GM21737 (cell line): ENCODE data around the gene C1orf21.
A peak's percentile ranks its signal among the peaks of the same experiment; 100 is the strongest.

ENCODE experiments used
- ATAC-seq: cut with Tn5 transposase; IDR thresholded peaks from one replicate; pipeline ENCODE4 v1.9.1; 2021; ENCODE audit warnings: mild to moderate bottlenecking, moderate library complexity; ENCODE audit not compliant: unreplicated experiment

The C1orf21 gene

DNA sequence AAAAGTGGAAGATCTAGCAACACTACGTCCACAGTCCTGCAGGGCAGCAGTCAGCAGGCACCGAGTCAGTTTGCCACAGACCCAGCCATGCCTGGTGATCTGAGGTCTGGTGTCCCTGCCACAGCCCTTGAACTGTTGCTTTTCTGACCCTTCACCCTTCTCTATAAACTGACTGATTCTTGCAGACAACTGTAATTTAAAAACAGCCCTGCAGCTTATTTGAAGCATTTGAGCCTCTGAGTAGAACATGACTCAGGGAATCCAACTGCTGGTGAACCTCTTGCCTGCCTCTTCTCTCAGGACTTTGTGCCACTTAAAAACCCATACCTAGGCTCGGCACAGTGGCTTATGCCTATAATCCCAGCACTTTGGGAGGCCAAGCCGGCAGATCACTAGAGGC lies 260.6 kb downstream of the C1orf21 start:
- no peak for ATAC-seq

GRCh38 chr1:184648160-184648855 lies 261.5 kb downstream of the C1orf21 start:
- ATAC-seq = no peak

DNA sequence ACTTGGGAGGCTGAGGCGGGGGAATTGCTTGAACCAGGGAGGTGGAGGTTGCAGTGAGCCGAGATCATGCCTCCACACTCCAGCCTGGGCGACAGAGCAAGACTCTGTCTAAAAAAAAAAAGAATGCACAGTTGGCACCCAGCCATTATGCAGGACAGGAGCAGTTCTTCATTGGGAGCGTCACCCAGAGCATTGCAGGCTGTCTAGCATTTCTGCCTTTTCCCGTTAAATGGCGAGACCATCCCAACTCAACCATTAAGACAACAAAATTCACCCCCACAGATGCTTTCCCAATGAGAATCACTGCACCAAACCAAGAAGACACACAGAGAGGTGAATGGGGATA lies 262.0 kb downstream of the C1orf21 start:
- ATAC-seq = no peak

GRCh38 chr1:184649451-184649888 lies 262.6 kb downstream of the C1orf21 start:
- no peak for ATAC-seq

DNA sequence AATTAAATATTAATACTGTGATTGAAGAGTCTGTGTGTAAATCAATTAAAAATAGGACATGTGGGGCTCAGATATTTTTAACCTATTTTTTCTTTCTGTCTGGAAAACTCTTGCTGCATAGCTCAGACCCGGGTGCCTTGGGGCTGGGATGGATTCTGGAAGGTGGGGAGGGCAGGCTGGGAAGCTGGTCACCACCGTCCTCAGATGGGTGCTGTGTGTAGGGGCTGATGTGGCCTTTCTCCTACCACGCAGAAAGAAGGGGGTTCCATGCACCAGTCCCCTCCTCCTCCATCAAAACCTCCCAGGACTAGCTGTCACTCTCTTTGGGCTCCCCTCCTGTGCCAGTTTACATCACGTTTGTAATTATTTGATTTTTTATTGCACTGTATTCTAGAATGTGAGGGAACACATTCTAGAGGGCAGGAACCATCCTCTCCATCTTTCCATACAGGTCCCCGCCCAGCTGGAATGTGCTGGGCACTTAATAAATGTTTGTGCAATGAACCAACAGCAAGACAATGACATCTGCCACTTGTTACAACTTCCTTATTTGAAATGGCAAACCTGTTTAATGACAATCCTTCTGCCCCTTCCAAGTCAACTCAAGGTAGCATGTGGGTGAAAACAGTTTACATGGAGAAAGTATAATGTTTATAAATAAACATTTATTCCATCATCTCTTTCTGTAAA lies 263.5 kb downstream of the C1orf21 start:
- no peak for ATAC-seq

- ATAC-seq = no peak
These were observed 268.4 kb downstream of the C1orf21 start for GRCh38 chr1:184655185-184655584.

DNA sequence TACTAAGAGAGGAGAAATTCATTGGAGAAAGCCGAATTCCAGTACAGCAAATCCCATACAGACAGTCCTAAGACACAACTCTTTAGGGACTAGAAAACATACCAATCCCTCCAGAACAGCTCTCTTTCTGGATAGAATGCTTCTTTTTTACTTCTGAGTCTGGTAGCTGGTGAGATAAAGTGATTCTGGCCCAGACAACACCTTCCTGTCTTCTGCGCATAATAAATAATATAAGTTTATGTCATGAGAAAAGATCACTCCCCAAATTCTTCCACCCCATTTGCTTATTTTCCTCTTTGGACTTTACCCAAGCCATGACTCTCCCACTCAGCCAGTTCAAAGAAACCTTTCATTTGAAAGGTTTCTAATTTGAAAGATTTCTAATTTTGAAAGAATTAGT lies 269.4 kb downstream of the C1orf21 start:
- no peak for ATAC-seq

DNA sequence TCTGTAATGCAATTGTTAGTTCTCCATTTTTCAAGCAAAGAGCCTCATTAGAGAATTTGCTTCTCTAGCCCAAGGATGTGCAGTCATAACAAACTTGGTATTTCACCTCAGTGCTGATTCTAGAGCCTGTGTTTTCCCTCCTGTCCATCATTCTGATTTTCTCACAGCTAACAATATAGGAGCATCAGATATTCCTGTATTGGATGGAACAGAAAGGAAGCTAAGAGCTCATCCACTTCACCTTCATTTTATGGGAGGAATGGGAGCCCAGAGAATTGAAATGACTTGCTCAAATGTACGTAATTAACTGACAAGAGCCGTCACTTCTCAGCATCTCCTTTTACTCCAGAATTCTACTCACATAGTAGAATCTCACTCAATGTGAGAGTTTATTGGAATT lies 271.2 kb downstream of the C1orf21 start:
- ATAC-seq = no peak

- no peak for ATAC-seq
These were observed 273.8 kb downstream of the C1orf21 start for GRCh38 chr1:184660462-184661191.

DNA sequence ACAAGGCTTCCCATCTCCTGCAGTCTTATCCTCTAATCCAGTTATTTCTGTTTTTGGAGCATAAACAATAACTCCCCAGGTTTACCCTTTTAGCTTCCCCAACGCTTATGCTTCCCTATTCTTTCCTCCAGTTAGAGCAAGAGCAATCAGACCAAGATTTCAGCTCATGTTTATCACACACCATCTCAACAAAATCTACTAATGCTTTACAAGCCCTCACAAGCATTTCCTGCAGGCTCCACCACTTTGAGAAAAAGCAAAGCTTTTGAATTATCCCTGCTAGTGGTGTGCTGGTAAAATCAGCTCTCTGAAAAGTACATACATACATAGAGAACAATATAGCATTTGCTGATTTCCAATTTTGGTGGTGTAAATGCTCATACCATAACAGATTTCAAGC lies 275.0 kb downstream of the C1orf21 start:
- ATAC-seq = no peak

DNA sequence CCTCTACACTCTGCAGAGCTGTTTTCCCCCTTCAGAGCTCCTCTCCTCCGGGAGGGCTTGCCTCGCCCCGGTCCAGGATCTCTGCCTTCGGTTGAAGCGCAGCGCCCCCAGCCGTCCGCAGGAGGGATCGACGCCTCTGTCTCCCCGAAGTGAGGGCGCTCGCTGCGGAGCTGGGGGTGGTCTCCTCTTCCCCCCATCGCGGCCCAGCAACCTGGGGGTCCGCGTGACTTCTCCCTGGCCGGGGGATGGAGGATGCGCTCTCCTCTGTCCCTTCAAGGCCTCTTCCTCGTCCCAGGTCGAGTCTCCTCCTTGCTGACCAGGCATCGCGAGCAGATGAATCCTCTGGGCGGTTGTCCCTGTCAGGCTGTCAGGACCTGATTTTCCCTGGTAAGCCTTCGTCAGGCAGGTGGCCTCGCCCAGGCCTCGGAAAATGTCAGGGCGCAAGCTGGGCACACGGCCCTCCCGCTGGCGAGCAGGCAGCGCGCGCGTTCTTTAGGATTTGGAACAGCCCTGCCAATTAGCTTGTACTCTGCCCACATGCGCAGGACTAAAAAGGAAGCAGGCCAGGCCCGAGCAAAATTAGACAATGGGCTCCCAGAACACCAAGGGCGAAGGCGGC lies 277.3 kb downstream of the C1orf21 start:
- ATAC-seq = peak; percentile 60

GRCh38 chr1:184664661-184665060 lies 277.8 kb downstream of the C1orf21 start:
- no peak for ATAC-seq

DNA sequence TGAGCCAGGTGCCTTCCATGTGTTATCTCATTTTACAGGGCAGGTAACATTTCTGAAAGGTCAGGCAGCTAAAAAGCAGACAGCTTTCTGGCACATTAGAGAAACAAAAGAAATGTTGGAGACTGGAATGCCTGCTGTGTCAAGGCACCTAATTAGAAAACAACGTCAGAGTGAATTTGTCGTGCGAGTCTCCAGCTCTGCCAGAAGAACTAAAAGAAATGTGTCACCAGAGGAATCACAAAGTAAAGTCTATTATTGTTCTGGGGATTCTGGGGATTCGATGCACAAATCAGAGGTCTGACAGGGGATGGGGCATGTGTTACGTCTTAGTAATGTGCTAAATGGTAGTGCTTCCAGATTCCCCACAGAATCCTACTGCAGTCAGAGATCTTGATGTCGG lies 278.5 kb downstream of the C1orf21 start:
- ATAC-seq = no peak

DNA sequence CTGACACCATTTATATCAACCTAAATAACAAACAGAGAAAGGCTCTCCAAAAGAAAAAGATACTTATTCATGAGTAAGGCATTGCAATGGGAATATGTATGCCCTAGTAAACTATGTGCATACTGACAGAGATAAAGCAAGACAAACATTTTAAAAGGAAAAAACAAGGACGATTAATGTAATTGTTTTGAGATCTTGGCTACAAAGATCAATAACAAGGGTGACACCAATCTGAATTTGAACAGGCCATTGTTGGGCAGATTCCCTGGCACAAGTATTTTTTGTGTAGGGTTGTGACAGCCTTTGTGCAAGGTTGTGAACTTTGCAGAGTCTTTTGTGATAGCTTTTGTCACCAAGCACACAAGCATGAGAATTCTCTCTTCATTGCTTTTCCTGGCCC lies 282.6 kb downstream of the C1orf21 start:
- no peak for ATAC-seq

DNA sequence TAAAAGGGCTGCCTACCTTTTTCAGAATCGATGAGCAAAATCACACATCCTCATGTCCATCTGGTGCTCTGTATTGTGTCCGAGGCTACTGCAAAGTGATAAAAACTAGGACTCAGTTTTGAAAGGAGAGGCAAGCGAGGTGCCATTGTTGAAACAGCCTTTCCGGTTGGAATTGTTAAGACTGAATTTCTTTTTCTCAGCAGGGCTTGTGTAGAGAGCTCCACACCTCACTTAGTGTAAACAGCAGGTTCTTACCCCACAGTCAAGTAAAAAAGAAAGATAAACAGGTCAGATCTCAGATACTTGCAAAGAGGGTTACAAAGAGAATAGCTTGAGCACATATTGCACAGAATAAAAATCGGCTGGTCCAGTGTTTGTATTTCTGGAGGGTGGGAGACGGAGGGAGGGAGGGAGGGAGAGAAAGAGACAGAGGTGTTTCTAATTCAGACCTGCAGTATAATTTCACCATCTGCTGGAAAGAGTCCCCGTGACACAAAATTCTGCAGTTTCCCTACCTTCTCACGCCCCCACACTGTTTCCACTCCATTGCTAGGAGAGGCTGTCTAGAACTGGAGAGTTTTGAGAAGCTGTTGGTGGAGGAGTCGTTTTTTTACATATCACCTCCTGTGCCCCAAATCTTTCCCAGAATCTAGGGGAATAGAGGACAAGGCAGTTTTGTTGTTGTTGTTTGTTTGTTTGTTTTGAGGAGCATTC lies 285.3 kb downstream of the C1orf21 start:
- no peak for ATAC-seq

DNA sequence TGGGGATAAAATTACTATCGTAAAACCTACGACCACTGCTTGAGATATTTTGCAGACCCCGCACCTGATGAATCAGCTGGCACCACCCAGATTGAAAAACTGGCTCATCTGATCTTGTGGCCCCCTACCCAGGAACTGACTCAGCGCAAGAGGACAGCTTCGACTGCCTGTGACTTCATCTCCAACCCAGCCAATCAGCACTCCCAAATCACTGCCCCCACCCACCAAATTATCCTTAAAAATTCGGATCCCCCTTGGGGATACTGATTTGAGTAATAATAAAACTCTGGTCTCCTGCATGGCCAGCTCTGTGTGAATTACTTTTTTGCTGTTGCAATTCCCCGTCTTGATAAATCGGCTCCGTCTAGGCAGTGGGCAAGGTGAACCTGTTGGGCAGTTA lies 286.5 kb downstream of the C1orf21 start:
- no peak for ATAC-seq

- ATAC-seq = no peak
These were observed 290.5 kb downstream of the C1orf21 start for GRCh38 chr1:184677344-184677743.
